Endothelial cell (in vitro differentiated cells): ENCODE measurements around the gene C1R. TPM values are rescaled to one million over a fixed set of nuclear protein-coding genes. Genes with fewer than 3 reads are reported as not detected.
"Not testable (repeated sequence)": the region's sequence is repeated elsewhere in the genome, so short reads cannot be mapped to it uniquely, and the experiment has no call there.

Experiments used
- DNase-seq: peaks from one replicate; pipeline ENCODE4 v3.0.0; 2021; ENCODE audit warnings: low spot score
- H3K27ac Mint-ChIP-seq: one replicate; pipeline ENCODE4 v1.8.0; 2021; ENCODE audit warnings: mixed read lengths, inconsistent platforms; ENCODE audit not compliant: unreplicated experiment
- H3K27me3 Mint-ChIP-seq: one replicate; pipeline ENCODE4 v1.8.0; 2021; ENCODE audit warnings: mild to moderate bottlenecking, moderate library complexity, mixed read lengths, inconsistent platforms; ENCODE audit not compliant: unreplicated experiment
- H3K36me3 Mint-ChIP-seq: one replicate; pipeline ENCODE4 v1.8.0; 2021; ENCODE audit warnings: mild to moderate bottlenecking, low read depth, mixed read lengths, inconsistent platforms; ENCODE audit not compliant: unreplicated experiment
- H3K4me1 Mint-ChIP-seq: one replicate; pipeline ENCODE4 v1.8.0; 2021; ENCODE audit warnings: mild to moderate bottlenecking, mixed read lengths, inconsistent platforms; ENCODE audit not compliant: unreplicated experiment
- H3K4me3 Mint-ChIP-seq: one replicate; pipeline ENCODE4 v1.8.0; 2021; ENCODE audit warnings: mild to moderate bottlenecking, mixed read lengths, inconsistent platforms; ENCODE audit not compliant: unreplicated experiment
- H3K9me3 Mint-ChIP-seq: one replicate; pipeline ENCODE4 v1.8.0; 2021; ENCODE audit warnings: mixed read lengths, inconsistent platforms; ENCODE audit not compliant: unreplicated experiment
- total RNA-seq: library from RNA; stranded (reverse); fragmentation: NEBNext Ultra II Directional; extraction: Animal tissue kit (Norgen Biotek cat#: 25700); gene quantifications from one replicate; pipeline ENCODE4 v1.2.1, GENCODE V29; 2021; ENCODE audit not compliant: unreplicated experiment
- TF ChIP-seq, protein P1 (sequence below): fragments of 200-600 bp; sonication (generic); IDR thresholded peaks from one replicate; pipeline ENCODE4 v1.5.0; 2021; ENCODE audit warnings: antibody characterized with exemption; ENCODE audit not compliant: unreplicated experiment

C1R gene
- total RNA-seq, 1 donor from 2014 or later, result 1.4 TPM

DNA sequence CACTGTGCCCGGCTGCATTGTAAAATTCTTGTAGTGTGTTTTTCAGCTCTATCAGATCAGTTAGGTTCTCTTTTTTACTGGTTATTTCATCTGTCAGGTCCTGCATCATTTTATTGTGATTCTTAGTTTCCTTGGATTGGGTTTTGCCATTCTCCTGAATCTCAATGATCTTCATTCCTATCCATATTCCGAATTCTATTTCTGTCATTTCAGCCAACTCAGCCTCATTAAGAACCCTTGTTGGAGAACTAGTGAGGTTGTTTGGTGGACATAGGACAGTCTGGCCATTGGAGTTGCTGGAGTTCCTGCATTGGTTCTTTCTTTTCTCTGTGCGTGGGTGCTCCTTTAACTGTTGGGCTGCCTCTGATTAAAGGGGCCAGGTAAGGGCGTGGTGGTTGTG is 37.3 kb downstream of the C1R start:
- no peak for DNase-seq
- no peaks in the 10 kb centered on the region for H3K9me3 Mint-ChIP-seq
- H3K4me1 Mint-ChIP-seq, result no peaks in the 10 kb centered on the region
- no peak overlapping the region for H3K27ac Mint-ChIP-seq
- H3K27me3 Mint-ChIP-seq, result peaks cover 7% of the 10 kb centered on the region
- no peaks in the 10 kb centered on the region for H3K36me3 Mint-ChIP-seq
- TF ChIP-seq, protein P1, sequence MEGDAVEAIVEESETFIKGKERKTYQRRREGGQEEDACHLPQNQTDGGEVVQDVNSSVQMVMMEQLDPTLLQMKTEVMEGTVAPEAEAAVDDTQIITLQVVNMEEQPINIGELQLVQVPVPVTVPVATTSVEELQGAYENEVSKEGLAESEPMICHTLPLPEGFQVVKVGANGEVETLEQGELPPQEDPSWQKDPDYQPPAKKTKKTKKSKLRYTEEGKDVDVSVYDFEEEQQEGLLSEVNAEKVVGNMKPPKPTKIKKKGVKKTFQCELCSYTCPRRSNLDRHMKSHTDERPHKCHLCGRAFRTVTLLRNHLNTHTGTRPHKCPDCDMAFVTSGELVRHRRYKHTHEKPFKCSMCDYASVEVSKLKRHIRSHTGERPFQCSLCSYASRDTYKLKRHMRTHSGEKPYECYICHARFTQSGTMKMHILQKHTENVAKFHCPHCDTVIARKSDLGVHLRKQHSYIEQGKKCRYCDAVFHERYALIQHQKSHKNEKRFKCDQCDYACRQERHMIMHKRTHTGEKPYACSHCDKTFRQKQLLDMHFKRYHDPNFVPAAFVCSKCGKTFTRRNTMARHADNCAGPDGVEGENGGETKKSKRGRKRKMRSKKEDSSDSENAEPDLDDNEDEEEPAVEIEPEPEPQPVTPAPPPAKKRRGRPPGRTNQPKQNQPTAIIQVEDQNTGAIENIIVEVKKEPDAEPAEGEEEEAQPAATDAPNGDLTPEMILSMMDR, result no peak
- no peak overlapping the region for H3K4me3 Mint-ChIP-seq

DNA sequence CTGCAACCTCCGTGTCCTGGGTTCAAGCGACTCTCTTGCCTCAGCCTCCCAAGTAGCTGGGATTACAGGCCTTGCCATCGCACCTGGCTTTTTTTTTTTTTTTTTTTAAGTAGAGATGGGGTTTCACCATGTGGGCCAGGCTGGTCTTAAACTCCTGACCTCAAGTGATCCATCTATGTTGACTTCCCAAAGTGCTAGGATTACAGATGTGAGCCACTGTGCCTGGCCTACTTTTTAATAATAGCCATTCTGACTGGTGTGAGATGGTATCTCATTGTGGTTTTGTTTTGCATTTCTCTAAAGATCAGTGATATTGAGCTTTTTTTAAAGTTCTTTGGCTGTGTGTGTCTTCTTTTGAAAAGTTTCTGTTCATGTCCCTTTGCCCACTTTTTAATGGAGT is 42.3 kb downstream of the C1R start:
- not testable (repeated sequence) for H3K9me3 Mint-ChIP-seq, H3K4me3 Mint-ChIP-seq, DNase-seq, H3K36me3 Mint-ChIP-seq, H3K27ac Mint-ChIP-seq, H3K27me3 Mint-ChIP-seq
- peaks cover 19% of the 10 kb centered on the region for H3K4me1 Mint-ChIP-seq

DNA sequence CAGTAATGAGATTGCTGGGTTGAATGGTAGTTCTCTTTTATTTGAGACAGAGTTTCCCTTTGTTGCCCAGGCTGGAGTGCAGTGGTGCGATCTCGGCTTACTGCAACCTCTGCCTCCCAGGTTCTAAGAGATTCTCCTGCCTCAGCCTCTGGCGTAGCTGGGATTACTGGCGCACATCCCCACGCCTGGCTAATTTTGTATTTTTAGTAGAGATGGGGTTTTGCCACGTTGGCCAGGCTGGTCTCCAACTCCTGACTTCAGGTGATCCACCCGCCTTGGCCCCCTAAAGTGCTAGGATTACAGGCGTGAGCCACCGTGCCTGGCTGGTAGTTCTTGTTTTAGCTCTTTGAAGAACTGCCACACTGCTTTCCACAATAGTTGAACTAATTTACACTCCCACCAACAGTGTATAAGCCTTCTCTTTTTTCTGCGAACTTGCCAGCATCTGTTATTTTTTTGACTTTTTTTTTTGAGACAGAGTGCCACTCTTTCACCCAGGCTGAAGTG is 42.7 kb downstream of the C1R start:
- H3K27ac Mint-ChIP-seq, H3K4me3 Mint-ChIP-seq, H3K36me3 Mint-ChIP-seq, DNase-seq, H3K27me3 Mint-ChIP-seq, H3K9me3 Mint-ChIP-seq: not testable (repeated sequence)
- peaks cover 19% of the 10 kb centered on the region for H3K4me1 Mint-ChIP-seq

DNA sequence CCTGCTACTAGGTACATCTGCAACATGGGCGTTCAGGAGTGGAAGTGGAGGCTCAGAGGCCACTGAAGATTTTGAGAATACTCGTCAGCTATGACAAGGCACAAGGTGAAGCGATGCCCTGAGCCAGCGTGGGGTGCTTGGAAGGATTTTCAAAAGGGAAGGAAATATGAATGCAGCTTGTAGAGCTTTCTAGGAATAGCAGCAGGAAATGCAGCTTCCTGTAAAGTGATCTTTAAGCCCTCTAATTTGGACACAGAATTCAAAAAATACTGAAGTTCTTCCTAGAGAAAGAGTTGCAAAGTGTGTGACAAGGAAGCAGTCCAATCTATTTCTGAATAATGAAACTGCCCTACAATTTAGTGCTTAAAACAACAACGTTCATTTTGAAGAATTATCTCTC is 44.9 kb downstream of the C1R start:
- no peaks in the 10 kb centered on the region for H3K9me3 Mint-ChIP-seq
- TF ChIP-seq, protein P1, result no peak
- H3K27ac Mint-ChIP-seq, result no peak overlapping the region
- no peak overlapping the region for H3K4me3 Mint-ChIP-seq
- no peak for DNase-seq
- no peaks in the 10 kb centered on the region for H3K36me3 Mint-ChIP-seq
- H3K4me1 Mint-ChIP-seq, result peaks cover 19% of the 10 kb centered on the region
- H3K27me3 Mint-ChIP-seq, result peaks cover 5% of the 10 kb centered on the region

DNA sequence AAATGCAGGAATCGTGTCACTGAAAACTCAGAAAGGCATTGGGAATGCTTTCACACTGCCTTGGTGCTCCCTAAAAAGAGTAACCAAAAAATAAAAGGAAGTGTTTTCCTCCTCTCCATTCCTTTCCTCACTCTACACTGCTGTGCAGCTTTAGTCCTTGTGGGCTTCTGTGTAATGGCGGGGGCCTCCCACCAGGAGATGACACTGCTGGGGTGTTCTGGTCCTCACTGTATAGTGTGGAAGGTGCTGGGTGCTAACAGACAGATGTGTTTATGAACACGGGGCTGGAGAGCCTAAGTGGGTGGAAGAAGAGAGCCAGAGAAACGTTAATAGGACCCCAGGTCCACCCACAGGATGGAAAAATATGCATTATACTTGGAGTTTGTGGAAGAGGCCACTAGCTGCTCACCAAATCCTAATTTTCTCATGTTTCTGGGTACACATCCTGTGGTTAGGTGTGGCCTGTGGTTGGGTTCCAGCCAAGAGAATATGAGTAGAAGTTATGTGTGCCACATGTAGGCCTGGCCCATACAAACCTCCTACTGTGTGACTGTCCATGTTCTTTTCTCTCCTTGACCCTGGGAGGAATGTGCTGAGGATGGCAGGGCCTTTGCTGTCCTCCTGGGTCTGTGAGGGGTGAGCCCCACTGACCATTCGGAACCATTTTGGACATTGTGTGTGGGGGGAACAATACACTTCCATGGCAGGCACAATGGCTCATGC is 45.7 kb downstream of the C1R start:
- Mint-ChIP-seq H3K4me3 (no peak overlapping the region), H3K27ac (no peak overlapping the region), H3K9me3 (no peaks in the 10 kb centered on the region), H3K27me3 (peaks cover 5% of the 10 kb centered on the region), H3K4me1 (peaks cover 19% of the 10 kb centered on the region), H3K36me3 (no peaks in the 10 kb centered on the region)
- no peak for DNase-seq
- TF ChIP-seq, protein P1, result no peak

DNA sequence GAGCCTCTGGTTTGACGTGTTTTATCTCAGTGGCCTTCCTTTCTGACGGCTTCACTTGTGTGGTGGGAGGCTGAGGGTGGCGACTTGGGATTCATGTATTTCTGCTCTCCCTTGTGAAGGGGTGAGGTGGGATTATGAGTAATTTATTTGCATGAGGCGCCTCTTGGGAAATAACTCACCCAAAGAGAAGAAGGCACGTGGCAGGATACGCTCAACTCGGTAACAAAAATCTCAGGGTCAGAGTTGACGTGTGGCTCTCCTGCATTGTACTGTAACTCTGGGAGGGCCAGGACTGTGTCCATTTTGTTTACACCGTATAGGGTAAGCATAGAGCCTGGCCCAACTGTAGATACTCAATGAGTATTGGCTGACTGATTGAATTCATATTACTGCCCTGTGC is 46.3 kb downstream of the C1R start:
- Mint-ChIP-seq H3K4me1 (peaks cover 19% of the 10 kb centered on the region), H3K4me3 (no peak overlapping the region), H3K27me3 (peaks cover 5% of the 10 kb centered on the region), H3K27ac (no peak overlapping the region), H3K9me3 (no peaks in the 10 kb centered on the region), H3K36me3 (no peaks in the 10 kb centered on the region)
- DNase-seq, result no peak
- TF ChIP-seq, protein P1, result no peak
